Measurements from ENCODE around the gene THRAP3. TPM values are rescaled to one million over a fixed set of nuclear protein-coding genes. Genes with fewer than 3 reads are reported as not detected.

The THRAP3 gene
- total and polyA plus RNA-seq, 2 donors: 47.6 to 80.9 TPM

- H3K27ac ChIP-seq (ENCODE audit: low read depth in 1 of 2, low read length in 1 of 2): no peak overlapping the region
- H3K9me3 ChIP-seq (ENCODE audit: control insufficient read depth in 2 of 2, insufficient read depth in 1 of 2, low read length in 1 of 2): no peaks in the 10 kb centered on the region
- no peak overlapping the region for H3K4me3 ChIP-seq (ENCODE audit: low read length in 2 of 2)
- no peak for DNase-seq (ENCODE audit: low read depth in 6 of 9, low spot score in 9 of 9)
- peaks cover 5 to 31% of the 10 kb centered on the region in 2 donors for H3K36me3 ChIP-seq (ENCODE audit: control insufficient read depth in 2 of 2, insufficient read depth in 2 of 2, low read length in 1 of 2)
- H3K4me1 ChIP-seq (ENCODE audit: control insufficient read depth in 2 of 2, insufficient read depth in 2 of 2, low read length in 2 of 2): no peaks in the 10 kb centered on the region
- H3K27me3 ChIP-seq (ENCODE audit: control insufficient read depth in 2 of 2, insufficient read depth in 1 of 2, low read length in 1 of 2): no peaks in the 10 kb centered on the region
- WGBS: 90% methylated on average over 7 of the region's 7 CpGs
These were observed 55.6 kb downstream of the THRAP3 start for GRCh38 chr1:36279789-36280296.

GRCh38 chr1:36284061-36284460 is 59.8 kb downstream of the THRAP3 start:
- no peak overlapping the region for H3K4me3 ChIP-seq (ENCODE audit: low read length in 2 of 2)
- DNase-seq (ENCODE audit: low read depth in 6 of 9, low spot score in 9 of 9): no peak
- H3K36me3 ChIP-seq (ENCODE audit: control insufficient read depth in 2 of 2, insufficient read depth in 2 of 2, low read length in 1 of 2): peaks cover 21 to 61% of the 10 kb centered on the region in 2 donors
- no peaks in the 10 kb centered on the region for H3K27me3 ChIP-seq (ENCODE audit: control insufficient read depth in 2 of 2, insufficient read depth in 1 of 2, low read length in 1 of 2)
- H3K27ac ChIP-seq (ENCODE audit: low read depth in 1 of 2, low read length in 1 of 2): no peak overlapping the region
- no peaks in the 10 kb centered on the region for H3K4me1 ChIP-seq (ENCODE audit: control insufficient read depth in 2 of 2, insufficient read depth in 2 of 2, low read length in 2 of 2)
- 94% methylated on average over 1 of the region's 1 CpG for WGBS
- H3K9me3 ChIP-seq (ENCODE audit: control insufficient read depth in 2 of 2, insufficient read depth in 1 of 2, low read length in 1 of 2): no peaks in the 10 kb centered on the region

GRCh38 chr1:36284517-36284916 is 60.3 kb downstream of the THRAP3 start:
- Histone ChIP-seq H3K36me3 (ENCODE audit: control insufficient read depth in 2 of 2, insufficient read depth in 2 of 2, low read length in 1 of 2) (peaks cover 26 to 65% of the 10 kb centered on the region in 2 donors), H3K27ac (ENCODE audit: low read depth in 1 of 2, low read length in 1 of 2) (no peak overlapping the region), H3K4me1 (ENCODE audit: control insufficient read depth in 2 of 2, insufficient read depth in 2 of 2, low read length in 2 of 2) (no peaks in the 10 kb centered on the region), H3K27me3 (ENCODE audit: control insufficient read depth in 2 of 2, insufficient read depth in 1 of 2, low read length in 1 of 2) (no peaks in the 10 kb centered on the region), H3K9me3 (ENCODE audit: control insufficient read depth in 2 of 2, insufficient read depth in 1 of 2, low read length in 1 of 2) (no peaks in the 10 kb centered on the region), H3K4me3 (ENCODE audit: low read length in 2 of 2) (no peak overlapping the region)
- DNase-seq (ENCODE audit: low read depth in 6 of 9, low spot score in 9 of 9): no peak
- 94% methylated on average over 1 of the region's 1 CpG for WGBS

- peak; percentile 45 to 92 (median 89) for DNase-seq (ENCODE audit: low read depth in 6 of 9, low spot score in 9 of 9)
- Histone ChIP-seq H3K27ac (ENCODE audit: low read depth in 1 of 2, low read length in 1 of 2) (no peak overlapping the region), H3K27me3 (ENCODE audit: control insufficient read depth in 2 of 2, insufficient read depth in 1 of 2, low read length in 1 of 2) (no peaks in the 10 kb centered on the region), H3K4me1 (ENCODE audit: control insufficient read depth in 2 of 2, insufficient read depth in 2 of 2, low read length in 2 of 2) (no peaks in the 10 kb centered on the region), H3K4me3 (ENCODE audit: low read length in 2 of 2) (no peak overlapping the region), H3K36me3 (ENCODE audit: control insufficient read depth in 2 of 2, insufficient read depth in 2 of 2, low read length in 1 of 2) (peaks cover 37 to 74% of the 10 kb centered on the region in 2 donors), H3K9me3 (ENCODE audit: control insufficient read depth in 2 of 2, insufficient read depth in 1 of 2, low read length in 1 of 2) (no peaks in the 10 kb centered on the region)
- 56% methylated on average over 7 of the region's 7 CpGs for WGBS
These were observed 61.3 kb downstream of the THRAP3 start for GRCh38 chr1:36285443-36286101.

GRCh38 chr1:36286802-36287201 is 62.6 kb downstream of the THRAP3 start:
- DNase-seq (ENCODE audit: low read depth in 6 of 9, low spot score in 9 of 9): no peak

DNA sequence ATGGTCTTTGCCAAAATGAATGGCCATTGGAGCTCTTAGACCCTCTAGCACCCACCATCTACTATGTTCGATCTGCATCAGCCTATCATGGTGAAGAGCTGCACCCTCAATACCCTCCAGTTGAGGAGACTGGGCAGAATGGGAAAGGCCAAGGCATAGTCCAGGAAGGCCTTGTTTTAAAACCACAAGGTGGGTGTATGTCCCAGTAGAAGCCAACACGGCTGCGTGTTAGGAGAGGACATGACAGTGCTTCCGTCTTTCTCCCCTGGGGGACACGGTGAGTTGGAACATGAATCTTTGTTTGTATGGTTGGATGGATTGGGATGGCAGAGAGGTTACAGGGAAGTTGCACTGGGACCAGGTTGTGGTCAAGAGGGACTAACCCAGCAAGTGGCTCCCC is 63.4 kb downstream of the THRAP3 start:
- Histone ChIP-seq H3K4me1 (ENCODE audit: control insufficient read depth in 2 of 2, insufficient read depth in 2 of 2, low read length in 2 of 2) (no peaks in the 10 kb centered on the region), H3K4me3 (ENCODE audit: low read length in 2 of 2) (no peak overlapping the region), H3K9me3 (ENCODE audit: control insufficient read depth in 2 of 2, insufficient read depth in 1 of 2, low read length in 1 of 2) (no peaks in the 10 kb centered on the region), H3K27me3 (ENCODE audit: control insufficient read depth in 2 of 2, insufficient read depth in 1 of 2, low read length in 1 of 2) (no peaks in the 10 kb centered on the region), H3K36me3 (ENCODE audit: control insufficient read depth in 2 of 2, insufficient read depth in 2 of 2, low read length in 1 of 2) (peaks cover 52 to 89% of the 10 kb centered on the region in 2 donors), H3K27ac (ENCODE audit: low read depth in 1 of 2, low read length in 1 of 2) (no peak overlapping the region)
- no peak for DNase-seq (ENCODE audit: low read depth in 6 of 9, low spot score in 9 of 9)
- 98% methylated on average over 5 of the region's 5 CpGs for WGBS

More at GRCh38 chr1:36286802-36287201, 62.6 kb downstream of the THRAP3 start:
- no peaks in the 10 kb centered on the region for H3K4me1 ChIP-seq (ENCODE audit: control insufficient read depth in 2 of 2, insufficient read depth in 2 of 2, low read length in 2 of 2)
- H3K27me3 ChIP-seq (ENCODE audit: control insufficient read depth in 2 of 2, insufficient read depth in 1 of 2, low read length in 1 of 2): no peaks in the 10 kb centered on the region
- H3K4me3 ChIP-seq (ENCODE audit: low read length in 2 of 2): no peak overlapping the region
- H3K36me3 ChIP-seq (ENCODE audit: control insufficient read depth in 2 of 2, insufficient read depth in 2 of 2, low read length in 1 of 2): peaks cover 47 to 87% of the 10 kb centered on the region in 2 donors
- H3K27ac ChIP-seq (ENCODE audit: low read depth in 1 of 2, low read length in 1 of 2): no peak overlapping the region
- 98% methylated on average over 13 of the region's 13 CpGs for WGBS
- H3K9me3 ChIP-seq (ENCODE audit: control insufficient read depth in 2 of 2, insufficient read depth in 1 of 2, low read length in 1 of 2): no peaks in the 10 kb centered on the region

DNA sequence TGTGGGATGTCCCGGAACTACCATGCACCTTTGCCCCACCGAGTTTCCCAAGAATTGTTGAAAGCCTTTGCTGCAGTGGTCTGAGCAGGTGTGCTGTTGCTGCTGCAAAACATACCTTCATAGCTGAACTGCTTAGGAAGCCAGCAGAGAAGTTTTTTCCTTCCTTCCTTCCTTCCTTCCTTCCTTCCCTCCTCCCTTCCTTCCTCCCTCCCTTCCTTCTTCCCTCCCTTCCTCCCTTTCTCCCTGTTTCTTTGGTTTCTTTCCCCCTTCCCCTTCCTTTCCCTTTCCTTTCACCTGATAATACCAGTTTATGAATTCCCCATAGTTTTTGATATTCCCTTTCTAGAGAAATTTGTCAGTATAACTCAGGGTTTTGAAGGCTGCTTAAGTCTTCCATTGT is 71.1 kb downstream of the THRAP3 start:
- Histone ChIP-seq H3K9me3 (ENCODE audit: control insufficient read depth in 2 of 2, insufficient read depth in 1 of 2, low read length in 1 of 2) (no peaks in the 10 kb centered on the region), H3K27me3 (ENCODE audit: control insufficient read depth in 2 of 2, insufficient read depth in 1 of 2, low read length in 1 of 2) (no peaks in the 10 kb centered on the region), H3K27ac (ENCODE audit: low read depth in 1 of 2, low read length in 1 of 2) (no peak overlapping the region), H3K4me3 (ENCODE audit: low read length in 2 of 2) (no peak overlapping the region), H3K36me3 (ENCODE audit: control insufficient read depth in 2 of 2, insufficient read depth in 2 of 2, low read length in 1 of 2) (peaks cover 69 to 90% of the 10 kb centered on the region in 2 donors), H3K4me1 (ENCODE audit: control insufficient read depth in 2 of 2, insufficient read depth in 2 of 2, low read length in 2 of 2) (no peaks in the 10 kb centered on the region)
- 72% methylated on average over 2 of the region's 2 CpGs for WGBS
- DNase-seq (ENCODE audit: low read depth in 6 of 9, low spot score in 9 of 9): no peak

- Histone ChIP-seq H3K4me3 (ENCODE audit: low read length in 2 of 2) (no peak overlapping the region), H3K9me3 (ENCODE audit: control insufficient read depth in 2 of 2, insufficient read depth in 1 of 2, low read length in 1 of 2) (no peaks in the 10 kb centered on the region), H3K27ac (ENCODE audit: low read depth in 1 of 2, low read length in 1 of 2) (no peak overlapping the region), H3K4me1 (ENCODE audit: control insufficient read depth in 2 of 2, insufficient read depth in 2 of 2, low read length in 2 of 2) (no peaks in the 10 kb centered on the region), H3K27me3 (ENCODE audit: control insufficient read depth in 2 of 2, insufficient read depth in 1 of 2, low read length in 1 of 2) (no peaks in the 10 kb centered on the region), H3K36me3 (ENCODE audit: control insufficient read depth in 2 of 2, insufficient read depth in 2 of 2, low read length in 1 of 2) (peaks cover 70 to 90% of the 10 kb centered on the region in 2 donors)
- 96% methylated on average over 2 of the region's 2 CpGs for WGBS
- no peak for DNase-seq (ENCODE audit: low read depth in 6 of 9, low spot score in 9 of 9)
These were observed 72.8 kb downstream of the THRAP3 start for GRCh38 chr1:36297062-36297461.

DNA sequence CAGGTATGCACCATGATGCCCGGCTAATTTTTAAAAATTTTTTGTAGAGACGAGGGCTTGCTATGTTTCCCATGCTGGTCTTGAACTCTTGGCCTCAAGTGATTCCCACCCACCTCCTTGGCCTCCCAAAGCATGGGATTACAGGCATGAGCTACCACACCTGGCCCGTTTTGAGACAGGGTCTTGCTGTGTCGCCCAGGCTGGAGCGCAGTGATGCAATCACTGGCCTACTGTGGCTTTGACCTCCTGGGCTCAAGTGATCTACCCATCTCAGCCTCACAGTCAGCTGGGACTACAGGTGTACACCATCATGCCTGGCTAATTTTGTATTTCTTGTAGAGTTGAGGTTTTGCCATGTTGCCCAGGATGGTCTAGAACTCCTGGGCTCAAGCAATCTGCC is 74.4 kb downstream of the THRAP3 start:
- no peak for DNase-seq (ENCODE audit: low read depth in 6 of 9, low spot score in 9 of 9)
- H3K4me3 ChIP-seq (ENCODE audit: low read length in 2 of 2): no peak overlapping the region
- H3K9me3 ChIP-seq (ENCODE audit: control insufficient read depth in 2 of 2, insufficient read depth in 1 of 2, low read length in 1 of 2): no peaks in the 10 kb centered on the region
- H3K4me1 ChIP-seq (ENCODE audit: control insufficient read depth in 2 of 2, insufficient read depth in 2 of 2, low read length in 2 of 2): no peaks in the 10 kb centered on the region
- peaks cover 70 to 90% of the 10 kb centered on the region in 2 donors for H3K36me3 ChIP-seq (ENCODE audit: control insufficient read depth in 2 of 2, insufficient read depth in 2 of 2, low read length in 1 of 2)
- WGBS: 96% methylated on average over 5 of the region's 5 CpGs
- no peak overlapping the region for H3K27ac ChIP-seq (ENCODE audit: low read depth in 1 of 2, low read length in 1 of 2)
- no peaks in the 10 kb centered on the region for H3K27me3 ChIP-seq (ENCODE audit: control insufficient read depth in 2 of 2, insufficient read depth in 1 of 2, low read length in 1 of 2)

Measured in thymus (tissue), 11 donors.